OCI-LY7 (cell line): Measurements from ENCODE around the gene CD47.

Experiments used
- EZH2phosphoT487 ChIP-seq: fragments of 200-600 bp; sonication (generic); IDR thresholded peaks from 2 replicates; pipeline ENCODE4 v1.6.1; 2018; ENCODE audit warnings: low read depth, borderline replicate concordance, mild to moderate bottlenecking, mixed run types, antibody characterized with exemption, low read length, moderate library complexity, mixed read lengths
- TF ChIP-seq, protein P1 (sequence below): fragments of 200-600 bp; sonication (generic); conservative IDR thresholded peaks from 2 replicates; pipeline ENCODE4 v1.5.1; 2014; ENCODE audit warnings: mild to moderate bottlenecking, antibody characterized with exemption, low read length, moderate library complexity, mixed read lengths

DNA sequence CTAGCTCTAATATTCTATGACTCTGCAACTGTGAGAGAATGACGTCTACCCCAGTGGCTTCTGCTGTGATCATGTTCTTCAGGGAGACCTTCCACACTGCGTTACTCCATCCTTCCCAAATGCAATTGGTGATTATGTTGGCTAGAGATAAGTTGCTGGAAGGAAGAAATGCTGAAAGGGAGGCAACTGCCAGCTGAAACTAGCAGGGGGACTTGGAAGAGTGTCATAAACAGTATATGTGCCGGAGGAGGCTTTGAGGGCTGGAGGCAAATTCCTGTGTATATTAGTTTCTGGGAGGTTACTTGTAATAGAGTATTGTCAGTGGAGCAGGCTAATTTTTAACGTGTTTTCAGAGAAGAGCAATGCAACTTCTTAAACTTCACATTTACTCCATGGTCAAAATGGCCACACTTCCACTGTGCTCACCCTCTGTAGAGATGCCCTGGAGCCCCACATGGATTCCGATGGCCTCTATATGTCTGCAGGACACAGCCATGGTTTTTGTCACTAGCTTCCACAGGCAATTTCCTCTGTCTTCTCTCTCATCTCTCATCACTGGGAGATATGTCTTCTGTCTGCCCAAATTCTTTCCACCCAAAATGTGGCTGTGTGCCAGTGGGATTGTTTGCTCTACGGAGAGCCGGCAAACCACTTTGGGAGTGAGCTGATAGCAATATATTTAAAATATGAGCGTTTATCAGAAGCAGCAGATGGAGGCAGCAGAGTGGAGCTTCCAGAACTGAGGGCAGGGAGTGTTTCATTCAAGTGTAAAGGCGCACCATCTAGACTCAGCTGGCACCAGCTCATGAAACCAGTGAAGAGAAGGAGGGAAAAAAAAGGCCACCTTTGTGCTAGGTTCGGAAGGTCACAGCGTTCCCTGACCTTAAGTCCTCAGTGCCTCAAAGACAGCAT lies 13.3 kb upstream of the CD47 start:
- TF ChIP-seq, protein P1, sequence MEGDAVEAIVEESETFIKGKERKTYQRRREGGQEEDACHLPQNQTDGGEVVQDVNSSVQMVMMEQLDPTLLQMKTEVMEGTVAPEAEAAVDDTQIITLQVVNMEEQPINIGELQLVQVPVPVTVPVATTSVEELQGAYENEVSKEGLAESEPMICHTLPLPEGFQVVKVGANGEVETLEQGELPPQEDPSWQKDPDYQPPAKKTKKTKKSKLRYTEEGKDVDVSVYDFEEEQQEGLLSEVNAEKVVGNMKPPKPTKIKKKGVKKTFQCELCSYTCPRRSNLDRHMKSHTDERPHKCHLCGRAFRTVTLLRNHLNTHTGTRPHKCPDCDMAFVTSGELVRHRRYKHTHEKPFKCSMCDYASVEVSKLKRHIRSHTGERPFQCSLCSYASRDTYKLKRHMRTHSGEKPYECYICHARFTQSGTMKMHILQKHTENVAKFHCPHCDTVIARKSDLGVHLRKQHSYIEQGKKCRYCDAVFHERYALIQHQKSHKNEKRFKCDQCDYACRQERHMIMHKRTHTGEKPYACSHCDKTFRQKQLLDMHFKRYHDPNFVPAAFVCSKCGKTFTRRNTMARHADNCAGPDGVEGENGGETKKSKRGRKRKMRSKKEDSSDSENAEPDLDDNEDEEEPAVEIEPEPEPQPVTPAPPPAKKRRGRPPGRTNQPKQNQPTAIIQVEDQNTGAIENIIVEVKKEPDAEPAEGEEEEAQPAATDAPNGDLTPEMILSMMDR = no peak
- no peak for TF ChIP-seq EZH2phosphoT487
